GM12891 (cell line): ENCODE data around the gene SPOP.

ENCODE experiments used
- POLR2A ChIP-seq: IDR thresholded peaks from 2 replicates; pipeline ENCODE4 v1.6.1; 2011; ENCODE audit warnings: low read depth, low read length, control low read depth
- POLR2AphosphoS5 ChIP-seq: IDR thresholded peaks from 2 replicates; pipeline ENCODE4 v1.6.1; 2011; ENCODE audit warnings: low read depth, low read length, control low read depth
- POU2F2 ChIP-seq: IDR thresholded peaks from 2 replicates; pipeline ENCODE4 v1.6.1; 2011; ENCODE audit warnings: low read depth, mild to moderate bottlenecking, control low read depth, low read length, moderate library complexity

DNA sequence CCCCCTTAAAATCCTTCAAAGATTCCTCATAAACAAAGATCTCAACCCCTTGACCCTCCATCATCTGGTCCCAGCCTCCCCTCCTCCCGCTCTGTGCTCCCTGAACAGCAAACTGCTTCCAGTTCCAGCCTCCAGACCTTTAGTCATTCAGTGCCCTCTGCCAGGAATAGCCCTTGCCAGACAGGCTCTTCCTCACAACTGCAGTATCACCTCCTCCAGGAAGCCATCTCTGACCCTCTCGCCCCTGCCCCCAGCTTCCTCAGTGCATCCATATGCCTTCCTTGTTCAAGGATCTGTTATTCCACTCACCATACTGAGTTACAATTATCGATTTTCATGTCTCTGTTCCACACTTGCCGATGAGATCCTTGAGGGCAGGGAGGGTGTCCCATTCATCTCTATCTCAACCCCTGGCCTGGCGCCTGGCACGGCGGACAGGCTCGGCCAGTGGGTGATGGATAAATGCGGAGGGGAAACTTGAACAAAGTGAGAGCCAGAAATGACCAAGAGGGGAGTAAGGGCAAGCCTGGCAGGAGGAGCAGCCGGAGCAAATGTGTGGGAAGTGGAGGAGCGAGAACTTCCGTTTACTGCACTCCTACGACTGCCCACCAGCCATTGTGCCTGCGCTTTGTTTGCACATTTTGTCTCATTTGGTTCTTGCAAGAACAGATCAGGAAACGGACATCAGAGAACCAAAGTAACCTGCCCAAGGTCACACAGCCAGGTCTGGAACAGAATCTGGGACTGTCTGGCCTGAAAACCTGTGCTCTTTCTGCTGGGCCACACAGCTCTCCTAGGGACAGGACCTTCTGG is 104.2 kb downstream of the SPOP start:
- TF ChIP-seq POLR2A: no peak
- TF ChIP-seq POLR2AphosphoS5: no peak
- no peak for TF ChIP-seq POU2F2
